SIG-M5 treated with dmso at 0.1 percent for 504 hours (cell line): Measurements from ENCODE around the gene DEF6.
"Not testable (repeated sequence)": the region's sequence is repeated elsewhere in the genome, so short reads cannot be mapped to it uniquely, and the experiment has no call there.

Experiments used
- DNase-seq: peaks from one replicate; lab custom pipeline; 2025; ENCODE audit not compliant: unreplicated experiment; lab: John Stamatoyannopoulos, UW

DEF6 gene

DNA sequence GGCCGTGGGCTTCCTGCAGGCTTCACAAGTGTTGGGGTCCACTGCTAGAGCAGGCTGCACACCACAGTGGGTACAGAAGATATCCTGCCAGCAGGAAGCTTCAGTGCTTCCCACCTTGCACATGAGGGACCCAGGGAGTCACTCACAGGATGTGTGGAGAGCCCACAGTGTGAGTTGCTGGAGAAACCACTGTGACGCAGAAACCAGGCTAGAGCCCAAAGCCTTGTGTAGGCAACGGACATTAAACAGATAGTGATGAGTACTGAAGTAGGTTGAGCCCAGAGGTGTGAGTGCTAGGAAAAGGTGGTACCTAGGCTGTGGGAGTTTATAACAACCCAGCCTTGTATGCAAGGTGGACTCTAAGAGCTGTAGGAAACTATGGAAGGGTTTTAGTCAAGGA lies 18.9 kb upstream of the DEF6 start:
- no peak for DNase-seq

- DNase-seq: no peak
Observed at GRCh38 chr6:35280903-35281302, 16.7 kb upstream of the DEF6 start.

DNA sequence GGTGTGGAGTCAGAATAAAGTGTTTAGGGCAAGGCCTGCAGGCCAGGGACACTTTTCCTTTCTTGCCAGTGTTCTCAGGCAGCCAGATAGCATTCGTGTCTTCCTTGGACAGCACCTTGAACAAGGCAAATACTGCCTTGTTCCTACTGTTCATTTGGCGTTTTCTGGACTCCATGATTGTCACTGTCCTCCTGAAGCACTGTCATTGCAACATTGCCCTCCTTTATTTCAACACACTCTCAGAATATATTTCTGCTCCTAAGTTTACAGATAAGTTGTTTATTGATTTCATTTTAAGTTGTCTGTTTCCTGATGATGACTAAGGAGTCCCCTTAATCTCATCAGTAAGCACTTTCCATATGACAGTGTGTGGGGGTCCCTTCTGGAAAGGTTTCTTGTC lies 15.1 kb upstream of the DEF6 start:
- peak; percentile 24 for DNase-seq

DNA sequence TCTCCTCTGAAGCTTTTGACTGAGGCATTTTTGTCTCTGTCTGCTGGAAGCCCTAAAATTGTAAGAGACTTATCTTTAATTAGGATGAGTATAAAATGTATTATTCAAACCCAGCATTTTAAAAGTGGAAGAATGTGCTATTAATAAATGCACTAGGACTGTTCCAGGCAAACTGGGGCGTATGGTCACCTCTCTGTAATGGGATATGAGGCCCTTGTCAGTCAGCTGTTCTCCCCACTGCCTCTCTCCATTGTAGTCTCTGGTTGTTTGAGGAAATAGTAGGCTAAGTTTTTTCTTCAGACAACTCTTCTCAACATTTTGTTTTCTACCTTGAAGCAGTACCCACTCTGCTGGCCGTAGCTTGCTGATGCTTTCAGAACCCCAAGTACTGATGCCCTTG lies 14.3 kb upstream of the DEF6 start:
- DNase-seq: no peak

DNA sequence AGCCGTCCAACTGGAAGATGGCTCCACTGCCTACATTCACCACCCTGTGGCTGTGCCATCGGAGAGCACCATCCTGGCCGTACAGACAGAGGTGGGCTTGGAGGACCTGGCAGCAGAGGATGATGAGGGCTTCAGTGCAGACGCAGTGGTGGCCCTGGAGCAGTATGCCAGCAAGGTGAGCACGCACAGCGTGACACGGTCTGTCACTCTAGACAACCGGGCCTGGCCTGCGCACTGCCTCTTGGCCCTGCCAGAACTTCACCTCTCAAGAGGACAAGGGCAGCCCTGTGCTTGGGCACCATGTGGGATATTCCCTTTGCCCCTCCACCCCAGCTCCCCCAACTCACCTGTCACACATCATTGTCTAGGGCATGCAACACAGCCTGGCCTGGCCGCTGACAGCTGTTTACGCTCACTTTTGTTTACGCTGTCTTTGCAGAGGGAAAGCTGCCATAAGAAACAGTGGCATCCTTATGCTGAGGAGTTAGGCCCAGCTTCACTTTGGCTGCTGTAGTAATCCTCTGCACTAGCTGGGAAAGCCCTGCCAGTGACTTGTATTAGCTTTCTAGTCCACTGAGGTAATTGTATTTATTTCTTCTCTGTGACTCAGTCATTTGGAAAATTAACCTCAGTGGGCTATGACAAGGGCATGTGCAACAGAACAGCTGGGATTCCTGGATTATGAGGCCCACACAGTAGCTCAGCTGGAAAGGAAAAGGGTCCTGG lies 9.8 kb upstream of the DEF6 start:
- DNase-seq: no peak

- no peak for DNase-seq
Observed at GRCh38 chr6:35288834-35289233, 8.8 kb upstream of the DEF6 start.

DNA sequence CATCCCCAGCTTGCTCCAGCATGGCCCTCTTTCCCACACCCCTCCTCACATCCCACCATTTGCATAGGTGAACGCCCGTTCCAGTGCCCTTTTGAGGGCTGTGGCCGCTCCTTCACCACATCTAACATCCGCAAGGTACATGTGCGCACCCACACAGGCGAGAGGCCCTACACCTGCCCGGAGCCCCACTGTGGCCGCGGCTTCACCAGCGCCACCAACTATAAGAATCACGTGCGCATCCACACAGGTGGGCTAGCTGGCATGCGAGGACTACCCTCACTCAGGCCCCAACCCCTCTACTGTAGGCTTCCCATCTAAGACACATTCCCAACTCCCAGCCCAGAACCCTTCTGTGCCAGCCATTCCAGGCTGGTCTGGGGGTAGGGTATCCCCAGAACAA lies 6.1 kb upstream of the DEF6 start:
- no peak for DNase-seq

DNA sequence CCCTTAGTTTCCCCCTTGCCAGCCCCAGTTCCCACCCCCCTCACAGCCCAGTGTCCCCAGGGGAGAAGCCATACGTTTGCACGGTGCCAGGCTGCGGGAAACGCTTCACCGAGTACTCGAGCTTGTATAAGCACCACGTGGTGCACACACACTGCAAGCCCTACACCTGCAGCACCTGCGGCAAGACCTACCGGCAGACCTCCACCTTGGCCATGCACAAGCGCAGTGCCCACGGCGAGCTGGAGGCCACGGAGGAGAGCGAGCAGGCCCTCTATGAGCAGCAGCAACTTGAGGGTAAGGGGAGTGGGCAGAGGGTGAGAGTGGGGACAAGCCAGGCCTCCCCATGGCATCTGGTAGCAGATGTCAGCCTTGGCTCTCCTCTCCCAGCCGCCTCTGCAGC lies 5.1 kb upstream of the DEF6 start:
- DNase-seq: no peak

DNA sequence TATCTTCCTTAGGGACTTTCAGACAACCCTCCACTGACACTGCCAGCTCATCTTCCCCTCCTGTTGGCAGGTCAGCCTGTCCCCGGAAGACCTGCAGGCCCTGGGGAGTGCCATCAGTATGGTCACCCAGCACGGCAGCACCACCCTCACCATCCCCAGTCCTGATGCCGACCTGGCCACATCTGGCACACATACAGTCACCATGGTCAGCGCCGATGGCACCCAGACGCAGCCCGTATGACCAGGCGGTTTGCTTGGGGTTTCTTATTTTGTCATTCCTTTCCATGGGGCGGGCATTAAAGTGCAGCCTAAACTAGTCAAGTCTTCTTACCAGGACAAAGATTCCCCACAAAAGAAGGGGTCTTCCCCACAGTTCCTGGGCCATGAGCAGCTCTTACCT lies 3.9 kb upstream of the DEF6 start:
- no peak for DNase-seq

- peak; percentile 15 for DNase-seq
Observed at GRCh38 chr6:35294308-35294945, 3.2 kb upstream of the DEF6 start.

- DNase-seq: no peak
Observed at GRCh38 chr6:35295036-35295435, 2.6 kb upstream of the DEF6 start.

DNA sequence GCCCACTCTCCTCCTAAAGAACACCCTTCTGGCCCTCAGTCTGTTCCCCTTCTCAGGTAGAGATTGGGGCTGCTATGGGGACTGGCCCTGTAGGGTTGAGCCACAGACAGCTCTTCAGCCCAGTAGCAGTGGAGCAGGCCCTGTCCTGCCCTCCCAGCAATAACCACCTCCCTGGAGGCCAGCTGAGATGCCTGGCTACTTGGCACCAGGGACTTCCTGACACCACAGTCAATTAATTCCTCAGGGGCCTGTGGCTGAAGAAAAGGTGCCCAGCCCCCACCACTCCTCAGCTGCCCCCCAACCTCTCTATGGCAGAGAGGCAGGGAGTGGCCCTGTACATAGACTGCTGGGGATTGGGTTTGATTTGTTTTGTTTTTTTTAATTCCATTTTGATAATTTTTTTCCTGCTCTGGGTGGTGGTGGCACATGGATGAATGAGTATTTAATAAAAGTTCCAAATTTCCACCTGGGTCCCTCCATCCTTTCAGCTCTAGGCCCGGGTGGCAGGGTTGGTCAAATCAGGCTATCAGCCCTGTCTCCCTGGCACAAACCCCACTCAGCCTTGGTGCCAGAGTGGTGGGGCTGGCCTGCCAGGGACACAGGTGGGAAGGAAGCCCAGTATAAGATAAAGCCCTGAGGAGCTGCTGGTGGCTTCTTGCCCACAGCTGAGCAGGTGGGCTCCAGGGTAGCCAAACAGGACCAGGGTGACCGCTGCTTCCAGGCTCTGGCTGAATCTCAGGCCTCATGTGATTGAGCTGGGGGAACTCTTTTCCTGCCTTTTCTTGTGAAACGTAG lies 1.9 kb upstream of the DEF6 start:
- no peak for DNase-seq

DNA sequence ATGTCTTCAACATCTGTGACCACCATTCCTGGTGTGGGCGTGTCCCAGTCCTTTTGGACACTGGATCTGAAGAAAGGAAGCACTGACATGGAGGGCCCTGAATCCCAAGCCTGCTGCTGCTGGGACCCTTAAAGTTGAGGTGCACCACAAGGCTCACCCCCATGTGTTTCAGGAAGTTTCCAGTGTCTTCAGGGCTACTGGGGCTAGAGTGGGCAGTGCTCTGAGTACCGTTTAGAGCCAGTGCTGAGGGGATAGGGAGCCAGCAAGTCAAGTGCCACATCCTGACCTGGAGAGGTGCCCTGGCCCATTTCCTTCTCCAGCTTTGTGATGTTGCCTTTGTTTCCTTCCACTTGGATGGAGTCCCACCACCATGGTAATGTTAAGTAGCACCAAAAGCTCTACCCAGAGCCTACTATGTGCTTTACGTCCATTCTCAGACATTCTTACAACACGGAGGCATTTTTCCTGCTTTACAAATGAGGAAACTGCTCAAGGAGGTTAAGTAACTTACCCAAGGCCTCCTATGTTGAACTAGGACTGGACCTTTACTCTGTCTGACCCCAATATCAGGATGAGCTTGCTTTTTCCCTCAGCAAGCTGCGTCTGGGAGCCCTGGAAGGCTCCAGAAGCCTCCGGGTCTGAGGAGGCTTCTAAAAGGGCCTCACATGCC lies 552 bp upstream of the DEF6 start:
- DNase-seq: peak; percentile 67

DNA sequence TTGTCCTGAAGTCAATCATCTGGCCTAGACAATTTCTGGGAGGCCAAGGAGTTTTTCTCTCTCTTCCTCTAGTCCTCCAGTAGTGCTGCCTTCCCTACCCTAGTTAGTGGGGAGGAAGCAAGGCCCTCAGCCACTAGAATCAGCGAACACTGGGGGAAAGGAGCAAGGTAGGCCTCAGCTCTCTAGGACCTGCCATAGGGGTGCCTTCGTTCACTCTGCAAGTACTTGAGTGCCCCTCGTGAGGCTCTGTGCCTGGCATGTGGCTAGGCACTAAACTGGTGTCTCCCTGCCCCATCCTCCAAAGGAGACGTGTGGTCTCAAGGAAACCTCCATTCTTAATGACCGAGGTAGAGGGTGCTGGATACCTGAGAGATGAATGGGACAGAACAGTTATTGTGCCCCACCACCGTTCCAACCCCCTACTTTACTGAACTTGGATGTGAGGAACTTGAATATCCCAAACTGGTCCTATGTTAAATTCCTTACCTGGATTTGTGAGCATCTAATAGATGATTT lies 1.1 kb downstream of the DEF6 start:
- no peak for DNase-seq

DNA sequence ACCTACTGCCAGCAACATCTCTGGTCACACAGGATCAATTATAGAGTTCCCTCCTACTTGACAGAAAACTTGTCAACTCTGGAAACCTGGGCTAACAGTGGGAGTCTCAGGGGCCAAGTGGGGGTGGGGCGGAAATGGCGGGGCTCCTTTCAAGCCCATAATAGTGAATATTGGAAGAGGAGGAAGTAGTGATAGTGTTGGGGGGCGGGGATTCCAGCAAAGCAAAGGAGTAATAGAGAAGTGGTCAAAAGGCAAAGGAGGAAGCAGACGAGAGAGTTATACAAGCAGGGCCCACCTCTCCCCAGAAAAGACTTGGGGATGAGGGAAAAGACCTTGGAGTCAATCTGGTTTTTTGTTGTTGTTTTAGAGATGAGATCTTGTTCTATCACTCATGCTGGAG lies 2.1 kb downstream of the DEF6 start:
- DNase-seq: peak; percentile 95

- peak; percentile 12 for DNase-seq
Observed at GRCh38 chr6:35300848-35301247, 3.2 kb downstream of the DEF6 start.

- DNase-seq: peak; percentile 78
Observed at GRCh38 chr6:35302604-35303241, 5.1 kb downstream of the DEF6 start.

DNA sequence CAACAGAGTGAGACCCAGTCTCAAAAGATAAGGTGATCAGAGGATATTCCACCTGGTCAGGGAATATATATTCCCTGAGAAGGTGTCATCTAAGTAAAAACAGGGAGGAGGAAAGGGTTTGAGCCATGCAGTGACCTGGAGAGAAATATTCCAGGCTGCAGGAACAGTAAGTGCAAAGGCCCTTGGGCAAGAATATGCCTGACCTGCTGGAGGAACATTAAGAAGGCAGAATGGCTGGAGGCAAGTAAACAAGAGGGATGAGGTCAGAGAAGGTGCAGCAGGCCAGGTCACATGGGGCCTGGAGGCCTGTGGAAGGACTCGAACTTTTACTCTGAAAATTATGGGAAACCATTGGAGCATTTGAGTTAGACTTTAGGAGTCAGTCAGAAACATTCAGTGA lies 6.7 kb downstream of the DEF6 start:
- DNase-seq: no peak

DNA sequence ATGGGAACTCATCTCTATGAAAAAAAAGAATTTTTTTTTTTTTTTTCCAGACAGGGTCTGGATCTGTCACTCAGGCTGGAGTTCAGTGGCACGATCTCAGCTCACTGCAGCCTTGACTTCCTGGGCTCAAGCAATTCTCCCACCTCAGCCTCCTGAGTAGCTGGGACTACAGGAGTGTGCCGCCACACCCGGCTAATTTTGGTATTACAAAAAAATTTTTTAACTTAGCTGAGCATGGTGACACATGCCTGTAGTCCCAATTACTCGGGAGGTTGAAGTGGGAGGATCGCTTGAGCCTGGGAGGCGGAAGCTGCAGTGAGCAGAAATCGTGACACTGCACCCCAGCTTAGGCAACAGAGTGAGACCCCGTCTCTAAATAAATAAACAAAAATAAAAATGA lies 7.5 kb downstream of the DEF6 start:
- DNase-seq: no peak

GRCh38 chr6:35307138-35307537 lies 9.5 kb downstream of the DEF6 start:
- DNase-seq: not testable (repeated sequence)

GRCh38 chr6:35308543-35308942 lies 10.9 kb downstream of the DEF6 start:
- DNase-seq: not testable (repeated sequence)
